ENCODE measurements around the gene RPP25.
"Not testable (repeated sequence)": the region's sequence is repeated elsewhere in the genome, so short reads cannot be mapped to it uniquely, and the experiment has no call there.

RPP25 gene

DNA sequence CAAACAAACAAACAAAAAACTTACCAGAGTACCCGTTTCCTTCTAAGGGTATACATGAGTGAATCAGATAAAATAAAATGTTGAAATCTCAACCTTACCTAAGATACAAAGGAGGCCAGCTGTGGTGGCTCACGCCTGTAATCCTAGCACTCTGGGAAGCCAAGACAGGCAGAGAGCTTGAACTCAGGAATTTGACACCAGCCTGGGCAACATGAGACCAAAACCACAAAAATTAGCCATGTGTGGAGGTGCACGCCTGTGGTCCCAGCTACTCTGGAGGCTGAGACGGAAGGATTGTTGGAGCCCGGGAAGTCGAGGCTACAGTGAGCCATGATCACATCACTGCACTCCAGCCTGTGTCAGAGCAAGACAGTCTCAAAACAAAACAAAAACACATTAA is 38.9 kb downstream of the RPP25 start:
- no peak for DNase-seq (ENCODE audit: low read depth)

DNA sequence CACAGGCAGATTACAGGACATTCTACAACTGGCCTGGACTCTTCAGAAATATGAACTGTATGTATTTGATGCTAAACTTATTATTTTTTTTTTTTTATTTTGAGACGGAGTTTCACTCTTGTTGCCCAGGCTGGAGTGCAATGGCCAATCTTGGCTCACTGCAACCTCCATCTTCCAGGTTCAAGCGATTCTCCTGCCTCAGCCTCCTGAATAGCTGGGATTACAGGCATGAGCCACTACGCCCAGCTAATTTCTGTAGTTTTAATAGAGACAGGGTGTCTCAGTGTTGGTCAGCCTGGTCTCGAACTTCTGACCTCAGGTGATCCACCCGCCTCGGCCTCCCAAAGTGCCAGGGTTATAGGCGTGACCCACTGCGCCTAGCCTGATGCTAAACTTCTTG is 42.8 kb downstream of the RPP25 start:
- not testable (repeated sequence) for DNase-seq (ENCODE audit: low read depth)

DNA sequence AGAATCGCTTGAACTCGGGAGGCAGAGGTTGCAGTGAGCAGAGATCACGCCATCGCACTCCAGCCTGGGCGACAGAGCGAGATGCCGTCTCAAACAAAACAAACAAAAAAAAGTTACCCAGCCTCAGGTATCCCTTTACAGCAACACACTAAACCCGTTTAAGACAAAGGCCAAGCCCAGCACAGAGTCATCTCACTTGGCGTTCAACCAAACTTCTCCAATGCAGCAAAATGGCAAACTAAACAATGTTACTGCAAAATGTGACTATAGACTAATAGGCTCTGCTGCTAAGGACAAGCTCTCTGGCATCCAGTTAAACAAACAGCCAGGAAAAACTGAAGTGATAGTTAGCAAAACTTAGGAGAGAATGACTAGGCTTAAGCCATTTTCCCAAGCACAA is 43.5 kb downstream of the RPP25 start:
- no peak for DNase-seq (ENCODE audit: low read depth)

DNA sequence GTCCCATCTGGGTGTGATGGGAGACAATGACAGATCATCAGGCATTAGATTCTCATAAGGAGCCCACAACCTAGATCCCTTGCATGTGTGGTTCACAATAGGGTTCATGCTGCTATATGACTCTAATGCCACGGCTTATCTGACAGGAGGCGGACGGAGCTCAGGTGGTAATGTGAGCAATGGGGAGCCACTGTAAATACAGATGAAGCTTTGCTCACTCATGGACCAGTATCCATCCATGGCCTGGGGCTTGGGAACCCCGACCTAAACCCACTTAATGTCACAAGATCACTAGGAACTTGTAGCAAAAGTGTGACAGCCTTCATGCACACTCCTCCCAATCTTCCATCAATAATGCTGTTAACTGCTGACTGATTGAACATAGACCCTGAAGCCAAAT is 47.9 kb downstream of the RPP25 start:
- DNase-seq (ENCODE audit: low read depth), result no peak

DNA sequence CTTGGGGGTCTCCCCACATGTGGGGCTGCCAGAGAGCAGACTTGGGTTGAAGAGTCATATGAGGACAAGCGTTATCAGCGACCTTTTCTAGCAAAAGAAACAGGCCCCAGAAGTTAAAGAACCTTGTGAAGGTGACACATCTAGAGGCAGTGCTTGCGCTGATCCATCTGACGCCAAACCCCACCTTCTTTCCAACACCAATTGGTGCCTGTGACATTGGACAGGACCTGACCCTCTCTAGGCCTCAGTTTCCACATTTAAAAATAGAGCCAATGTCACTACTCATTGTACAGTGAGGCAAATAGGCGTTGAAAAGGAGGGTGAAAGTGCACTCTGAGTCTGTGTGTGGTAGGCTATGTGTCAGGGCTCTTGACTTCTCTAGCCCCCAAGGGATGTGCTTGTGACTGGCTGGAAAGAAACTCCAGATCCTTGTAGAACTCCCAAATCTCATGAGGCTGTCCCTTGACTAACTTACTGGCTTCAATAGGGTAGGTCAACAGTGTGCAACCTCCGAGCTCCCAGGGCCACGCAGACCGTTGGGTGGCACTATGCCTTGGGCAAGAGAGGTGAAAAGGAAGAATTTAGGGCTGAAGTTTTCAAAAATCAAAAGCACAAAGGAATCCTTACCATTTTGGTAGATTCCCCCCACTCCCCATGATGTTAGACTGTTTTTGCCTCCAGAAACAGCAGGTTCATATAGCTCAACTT is 49.3 kb downstream of the RPP25 start:
- no peak for DNase-seq (ENCODE audit: low read depth)

DNA sequence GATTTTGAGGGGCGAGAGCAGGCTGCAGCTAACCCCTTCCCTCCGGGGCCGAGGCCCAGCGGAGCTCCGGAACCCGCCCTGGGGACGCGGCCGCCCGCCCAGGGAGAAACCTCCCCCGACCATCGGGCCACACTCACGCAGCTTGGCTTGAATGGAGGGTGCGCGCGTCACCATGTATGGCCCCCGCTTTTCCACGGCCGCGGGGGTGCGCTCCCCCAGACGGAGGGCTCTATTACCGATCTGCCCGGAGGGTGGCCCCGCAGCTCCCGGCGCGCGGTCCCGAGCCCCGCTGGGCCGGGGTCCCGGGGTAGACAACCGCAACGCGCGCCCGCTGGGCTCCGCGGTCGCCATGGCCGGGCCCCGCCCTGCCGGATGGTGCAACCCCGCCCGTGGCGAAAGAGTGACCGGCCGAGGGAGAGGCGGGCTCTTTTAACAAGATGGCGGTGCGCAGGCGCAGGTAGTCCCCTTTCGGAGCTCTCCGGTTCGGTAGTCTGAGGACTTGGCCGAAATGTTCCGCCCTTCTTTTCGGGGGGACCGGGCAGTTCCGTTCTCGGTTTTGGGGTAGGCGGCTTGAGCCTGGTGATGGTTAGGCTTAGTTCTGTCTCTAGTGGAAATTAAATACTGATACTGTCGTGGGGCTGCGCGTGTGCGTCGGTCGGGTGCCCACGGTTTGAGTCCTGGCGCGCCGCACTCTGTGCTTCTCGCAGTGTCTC is 50.0 kb downstream of the RPP25 start, which contains the start of gene FAM219B:
Gene FAM219B, minus strand, starts transcription at position 402 of the 713 bp plus-strand sequence. Its CDS starts 51 bp downstream, at position 351.
- DNase-seq (ENCODE audit: low read depth), result peak; percentile 74

DNA sequence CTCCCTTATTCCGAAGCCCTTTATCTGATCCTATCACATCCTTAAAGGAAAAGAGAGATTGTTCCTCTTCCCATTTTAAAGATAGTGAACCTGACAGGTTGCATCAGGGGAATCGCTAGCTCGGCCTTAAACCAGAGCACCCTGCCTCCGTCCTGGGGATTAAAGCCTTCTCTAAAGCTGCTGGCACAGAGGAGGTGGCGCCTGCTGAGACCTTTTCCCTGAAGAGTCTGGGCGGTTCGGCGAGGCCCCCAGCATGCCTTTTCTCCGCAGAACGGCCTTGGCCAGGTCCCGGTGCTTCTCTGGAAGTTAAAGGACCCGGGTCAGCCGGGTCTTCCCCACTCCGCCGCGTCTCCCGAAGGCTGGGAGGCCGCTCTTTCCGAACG is 50.5 kb downstream of the RPP25 start:
- no peak for DNase-seq (ENCODE audit: low read depth)

Data from fibroblast of the conjunctiva (primary cell).